Stimulated activated CD8-positive, alpha-beta memory T cell treated with anti-CD3 and anti-CD28 coated beads, Interleukin-7, amount 100 ng/mL, for 24 hours (primary cell): Measurements from ENCODE around the gene CTAGE4.
"Not testable (repeated sequence)": the region's sequence is repeated elsewhere in the genome, so short reads cannot be mapped to it uniquely, and the experiment has no call there.

Experiments used
- DNase-seq: peaks from one replicate; pipeline ENCODE4 v3.0.0-alpha.2; 2020; ENCODE audit warnings: low read depth

Gene CTAGE4

DNA sequence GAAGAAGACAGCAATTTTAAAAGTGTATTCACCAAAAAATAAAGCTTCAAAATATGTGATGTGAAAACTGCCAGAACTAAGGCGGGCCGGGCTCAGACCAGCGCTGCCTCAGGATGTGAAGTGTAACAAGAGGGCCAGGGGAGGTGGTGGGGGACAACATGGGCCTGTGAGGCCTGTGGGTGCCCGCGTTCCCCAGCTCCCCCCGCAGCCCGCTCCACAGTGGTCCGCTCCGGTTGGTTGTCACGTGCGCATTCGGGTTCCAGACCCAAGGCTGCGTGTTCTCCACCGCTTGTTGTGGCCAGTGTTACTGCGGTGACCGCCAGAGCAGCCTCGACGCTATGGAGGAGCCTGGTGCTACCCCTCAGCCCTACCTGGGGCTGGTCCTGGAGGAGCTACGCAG lies at the start of gene CTAGE4:
CTAGE4 (plus strand) TSS at position 301 of the 400 bp plus-strand sequence; CDS start at position 339, 38 bp downstream.
- not testable (repeated sequence) for DNase-seq

DNA sequence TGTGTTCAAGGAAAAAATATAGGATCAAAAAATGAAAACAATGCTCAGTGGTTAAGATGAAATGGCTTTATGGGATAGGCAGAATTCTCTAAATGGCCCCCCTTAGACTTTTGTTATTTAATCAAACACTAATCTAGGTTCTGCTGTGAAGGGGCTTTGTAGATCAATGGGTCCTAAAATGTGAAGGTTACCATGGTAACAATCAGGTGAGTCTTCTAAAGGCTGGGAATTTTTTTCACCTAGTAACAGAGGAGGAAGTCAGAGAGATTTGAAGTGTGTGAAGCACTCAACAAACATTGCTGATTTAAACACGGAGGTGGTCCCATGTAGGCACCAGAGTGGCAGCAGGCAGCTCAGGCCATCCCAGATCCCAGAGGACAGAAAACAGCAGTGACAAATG lies 49.1 kb upstream of the CTAGE4 start:
- DNase-seq = no peak

DNA sequence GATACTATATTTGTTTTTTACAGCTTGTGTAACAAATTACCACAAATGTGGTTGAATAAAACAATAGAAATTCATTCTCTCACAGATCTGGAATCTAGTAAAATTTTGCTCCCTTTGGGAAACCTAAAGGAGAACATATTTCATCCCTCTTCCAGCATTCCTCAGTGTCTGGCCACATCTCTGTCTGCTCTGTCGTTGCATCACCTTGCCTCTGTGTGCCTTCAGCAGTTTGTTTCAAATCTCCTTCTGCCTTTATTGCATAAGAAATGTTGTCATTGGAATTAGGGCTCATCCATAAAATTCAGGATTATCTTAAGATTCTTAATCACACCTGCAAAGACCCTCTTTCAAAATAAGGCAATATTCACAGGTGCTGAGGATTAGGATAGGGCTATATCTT lies 45.8 kb upstream of the CTAGE4 start:
- no peak for DNase-seq

DNA sequence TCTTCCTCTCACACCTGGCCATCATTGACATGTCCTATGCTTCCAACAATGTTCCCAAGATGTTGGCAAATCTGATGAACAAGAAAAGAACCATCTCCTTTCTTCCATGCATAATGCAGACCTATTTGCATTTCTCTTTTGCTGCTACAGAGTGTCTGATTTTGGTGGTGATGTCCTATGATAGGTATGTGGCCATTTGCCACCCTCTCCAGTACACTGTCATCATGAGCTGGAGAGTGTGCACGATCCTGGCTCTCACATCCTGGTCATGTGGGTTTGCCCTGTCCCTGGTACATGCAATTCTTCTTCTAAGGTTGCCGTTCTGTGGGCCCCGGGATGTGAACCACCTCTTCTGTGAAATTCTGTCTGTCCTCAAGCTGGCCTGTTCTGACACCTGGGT lies 41.1 kb upstream of the CTAGE4 start:
- no peak for DNase-seq

GRCh38 chr7:144144426-144144825 lies 38.8 kb upstream of the CTAGE4 start:
- no peak for DNase-seq

DNA sequence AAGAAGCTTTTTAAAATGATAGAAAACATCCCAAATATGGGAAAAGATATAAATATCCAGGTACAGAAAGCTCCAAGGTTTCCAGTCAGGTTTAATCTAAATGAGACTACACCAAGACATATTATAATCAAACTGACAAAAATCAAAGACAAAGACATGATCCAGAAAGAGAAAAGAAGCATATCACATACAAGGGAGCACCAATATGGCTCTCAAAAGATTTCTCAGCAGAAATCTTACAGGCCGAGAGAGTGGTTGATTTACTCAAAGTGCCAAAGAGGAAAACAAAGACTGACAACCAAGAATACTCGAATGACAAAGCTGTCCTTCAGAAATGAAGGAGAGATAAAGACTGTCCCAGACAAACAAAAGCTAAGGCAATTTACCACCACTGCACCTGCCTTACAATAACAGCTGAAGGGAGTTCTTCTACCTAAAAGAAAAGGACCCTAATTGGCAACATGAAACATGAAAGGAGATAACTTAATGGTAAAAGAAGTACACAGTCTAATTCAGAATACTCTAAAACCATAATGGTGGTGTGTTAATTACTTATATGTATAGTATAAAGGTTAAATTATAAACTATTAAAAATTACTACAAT lies 34.9 kb upstream of the CTAGE4 start:
- no peak for DNase-seq

- DNase-seq = no peak
These were observed 24.4 kb upstream of the CTAGE4 start for GRCh38 chr7:144158861-144159260.

- DNase-seq = no peak
These were observed 18.5 kb upstream of the CTAGE4 start for GRCh38 chr7:144164784-144165183.

- not testable (repeated sequence) for DNase-seq
These were observed 11.5 kb upstream of the CTAGE4 start for GRCh38 chr7:144171594-144172350.

GRCh38 chr7:144174613-144175012 lies 8.7 kb upstream of the CTAGE4 start:
- DNase-seq = no peak

DNA sequence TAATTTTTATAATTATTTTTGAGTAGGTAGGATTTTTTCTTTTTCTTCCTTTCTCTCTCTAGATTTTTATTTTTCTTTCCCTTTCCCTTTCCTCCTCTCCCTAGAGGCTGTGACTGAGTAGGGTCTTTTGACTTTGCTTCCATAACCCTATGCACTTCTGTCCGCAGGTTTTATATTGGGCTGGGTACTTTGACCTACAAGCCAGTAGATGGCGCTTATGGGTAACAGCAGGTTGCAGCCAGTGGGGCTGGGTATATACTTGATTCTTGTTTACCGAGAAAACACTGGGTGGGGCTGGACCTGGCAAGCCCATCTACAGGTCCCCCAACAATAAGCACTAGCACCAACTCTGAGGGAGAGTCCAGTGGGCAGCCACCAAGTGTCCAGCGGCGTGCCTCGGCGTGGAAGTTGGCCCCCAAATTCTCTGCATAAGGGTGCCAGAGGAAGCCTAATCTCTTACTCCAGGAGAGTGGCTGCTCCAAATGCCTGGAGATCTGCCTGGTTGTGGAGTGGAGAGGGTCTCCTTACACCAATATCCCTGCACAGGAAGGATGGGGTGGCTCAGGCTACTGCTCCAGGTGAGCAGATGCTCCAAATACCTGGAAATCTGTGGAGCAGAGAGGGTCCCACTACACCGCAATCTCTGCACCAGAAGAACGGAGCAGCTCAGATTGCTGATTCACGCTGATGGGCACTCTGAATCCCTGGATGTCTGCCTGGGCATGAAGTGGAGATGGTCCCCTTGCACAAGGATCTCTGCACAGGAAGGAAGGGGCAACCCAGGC lies 4.7 kb upstream of the CTAGE4 start:
- DNase-seq = not testable (repeated sequence)

DNA sequence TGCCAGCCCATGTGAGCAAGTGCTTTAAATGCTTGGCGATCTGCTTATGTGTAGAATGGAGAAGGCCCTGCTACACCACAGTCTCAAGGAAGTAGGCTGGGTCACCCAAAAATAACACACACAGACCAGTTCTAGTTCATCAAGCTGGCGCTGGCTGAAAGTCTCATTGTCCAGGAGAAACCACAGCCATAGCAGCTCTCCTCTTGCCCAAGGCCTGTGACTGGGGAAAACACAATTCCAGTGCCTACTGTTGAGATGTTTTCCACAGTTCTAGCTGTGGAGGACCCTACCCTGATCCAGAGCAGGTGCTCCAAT lies 4.1 kb upstream of the CTAGE4 start:
- not testable (repeated sequence) for DNase-seq

- DNase-seq = not testable (repeated sequence)
These were observed 4.6 kb downstream of the CTAGE4 start for GRCh38 chr7:144187848-144188247.

DNA sequence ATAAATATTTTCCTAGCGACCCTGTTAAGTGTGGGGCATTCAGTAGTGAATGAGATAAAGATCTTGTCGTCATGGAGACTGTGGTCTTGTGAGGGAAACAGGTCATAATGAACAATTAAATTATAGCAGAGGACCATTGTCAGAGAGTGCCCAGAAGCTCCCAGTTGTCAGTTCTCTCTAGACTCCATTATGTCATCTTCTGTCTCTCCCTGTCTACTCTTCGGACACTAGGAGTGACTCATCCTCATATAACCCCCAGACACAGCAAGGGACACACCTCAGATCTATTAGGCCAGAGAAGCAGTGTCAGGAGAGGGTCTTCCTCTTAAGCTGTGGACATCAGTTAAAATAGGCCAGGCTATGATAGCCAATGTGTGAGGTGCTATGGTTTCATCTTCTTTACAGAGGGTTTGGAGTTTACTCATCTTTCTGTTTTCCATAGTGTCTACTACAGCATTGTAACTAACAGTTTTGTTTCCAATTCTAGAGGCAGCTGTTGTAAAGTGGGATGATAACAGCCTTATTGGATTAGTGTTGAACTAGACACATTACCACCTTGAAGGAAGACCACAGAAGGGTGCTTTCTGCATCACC lies 5.4 kb downstream of the CTAGE4 start:
- DNase-seq = not testable (repeated sequence)

GRCh38 chr7:144193782-144194181 lies 10.5 kb downstream of the CTAGE4 start:
- not testable (repeated sequence) for DNase-seq

DNA sequence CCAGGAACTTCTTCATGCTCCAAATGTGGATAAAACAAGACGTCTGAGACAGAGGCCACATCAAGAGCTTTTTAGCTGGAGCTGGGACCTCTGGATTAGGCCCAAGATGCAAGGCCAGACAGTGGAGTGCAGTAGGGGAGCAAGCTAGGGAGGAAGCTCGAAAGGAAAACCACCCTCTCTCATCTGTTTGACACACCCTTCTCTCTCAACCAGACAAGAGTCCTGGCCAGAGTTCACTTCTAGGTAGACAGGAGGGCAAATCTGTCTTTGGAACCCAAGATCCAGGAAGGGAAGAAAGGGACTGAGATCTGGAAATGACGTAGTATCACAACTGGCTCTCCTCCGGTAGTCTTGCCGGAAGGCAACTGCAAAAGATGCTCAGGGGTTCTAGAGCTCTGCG lies 11.2 kb downstream of the CTAGE4 start:
- not testable (repeated sequence) for DNase-seq

DNA sequence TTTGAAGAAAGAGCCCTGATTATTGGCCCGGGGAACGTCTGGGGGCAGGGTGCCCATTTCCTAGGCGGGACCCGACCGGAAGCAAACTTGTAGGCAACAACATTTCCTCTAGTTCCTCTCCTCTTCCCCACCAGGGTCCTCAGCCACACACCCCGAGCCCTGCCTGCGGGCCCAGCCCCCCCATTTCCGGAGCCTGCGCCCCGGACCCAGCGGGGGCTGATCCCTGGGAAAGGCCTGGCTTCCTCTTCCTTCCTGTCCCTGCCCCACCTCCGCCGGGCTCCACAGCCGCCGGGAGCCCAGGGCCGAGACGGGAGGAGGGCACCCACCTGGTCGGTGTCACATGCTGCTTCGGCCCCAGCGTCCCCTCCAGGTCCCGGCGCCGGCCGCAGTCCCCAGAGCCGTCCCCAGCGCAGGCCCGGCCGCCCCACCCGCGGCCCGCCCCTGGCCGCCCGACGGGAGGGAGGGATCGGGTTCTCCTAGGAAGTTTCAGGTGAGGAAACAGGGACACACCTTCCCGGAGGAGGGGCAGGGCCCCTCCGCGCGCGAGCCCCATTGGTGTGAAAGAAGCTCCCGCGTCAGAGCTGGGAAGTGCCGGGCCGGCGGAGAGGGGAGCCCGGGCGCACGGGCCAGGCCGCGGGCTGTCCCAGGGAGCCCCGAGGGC lies 12.1 kb downstream of the CTAGE4 start, which contains the start of gene ARHGEF35:
ARHGEF35 (minus strand) TSS at position 622 of the 661 bp plus-strand sequence. CDS start 7,450 bp downstream, outside the sequence.
- not testable (repeated sequence) for DNase-seq

- DNase-seq = not testable (repeated sequence)
These were observed 15.7 kb downstream of the CTAGE4 start for GRCh38 chr7:144198934-144199333.

DNA sequence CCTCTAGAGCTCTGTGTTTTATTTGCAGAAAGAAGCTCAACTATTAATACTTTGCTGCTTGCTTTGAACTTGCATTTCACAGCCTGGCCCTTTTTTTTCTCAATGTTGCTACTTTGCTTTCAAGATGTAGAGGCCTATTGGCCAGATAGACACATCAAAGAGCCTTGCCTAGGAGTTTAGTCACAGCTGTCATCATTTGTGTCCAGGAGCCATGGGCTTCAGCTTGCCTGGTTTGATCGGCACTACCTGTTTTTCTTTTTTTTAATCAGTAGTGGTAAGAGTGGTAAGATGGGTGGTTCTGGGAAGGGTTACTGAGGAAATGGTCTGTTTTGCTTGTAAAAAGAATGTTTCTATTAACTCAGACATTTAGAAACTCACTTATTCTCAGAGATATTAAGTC lies 18.7 kb downstream of the CTAGE4 start:
- not testable (repeated sequence) for DNase-seq

- not testable (repeated sequence) for DNase-seq
These were observed 19.8 kb downstream of the CTAGE4 start for GRCh38 chr7:144203086-144203485.

DNA sequence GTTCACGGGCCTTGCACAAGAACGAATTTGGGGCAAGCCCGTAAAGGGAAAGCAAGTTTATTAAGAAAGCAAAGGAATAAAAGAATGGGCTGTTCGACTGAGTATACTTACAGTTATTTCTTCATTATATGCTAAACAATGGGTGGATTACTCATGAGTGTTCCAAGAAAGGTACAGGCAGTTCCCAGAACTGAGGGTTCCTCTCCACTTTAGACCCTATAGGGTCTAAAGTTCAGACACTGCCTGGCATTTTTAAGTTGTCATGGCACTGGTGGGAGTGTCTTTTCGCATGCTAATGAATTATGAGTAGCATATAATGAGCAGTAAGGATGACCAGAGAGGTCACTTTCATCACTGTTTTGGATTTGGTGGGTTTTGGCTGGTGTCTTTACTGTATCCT lies 22.0 kb downstream of the CTAGE4 start:
- not testable (repeated sequence) for DNase-seq

- DNase-seq = not testable (repeated sequence)
These were observed 33.9 kb downstream of the CTAGE4 start for GRCh38 chr7:144217200-144217599.
